Fibroblast of mammary gland (primary cell): Measurements from ENCODE around the gene DTX3L.

Experiments used
- DNase-seq: peaks from one replicate; pipeline ENCODE4 v3.0.0-alpha.2; 2010; ENCODE audit warnings: low read depth
- H3K4me3 ChIP-seq: 2 replicates; pipeline ENCODE4 v1.5.1; 2011; ENCODE audit warnings: low read depth, mild to moderate bottlenecking, low read length, moderate library complexity; ENCODE audit not compliant: control insufficient read depth
- TF ChIP-seq, protein P1 (sequence below): conservative IDR thresholded peaks from 2 replicates; pipeline ENCODE4 v1.5.1; 2011; ENCODE audit warnings: low read depth, low read length, inconsistent platforms; ENCODE audit not compliant: control insufficient read depth, insufficient read depth

Gene DTX3L

GRCh38 chr3:122594025-122594424, 29.9 kb downstream of the DTX3L start:
- H3K4me3 ChIP-seq: no peak overlapping the region
- TF ChIP-seq, protein P1, sequence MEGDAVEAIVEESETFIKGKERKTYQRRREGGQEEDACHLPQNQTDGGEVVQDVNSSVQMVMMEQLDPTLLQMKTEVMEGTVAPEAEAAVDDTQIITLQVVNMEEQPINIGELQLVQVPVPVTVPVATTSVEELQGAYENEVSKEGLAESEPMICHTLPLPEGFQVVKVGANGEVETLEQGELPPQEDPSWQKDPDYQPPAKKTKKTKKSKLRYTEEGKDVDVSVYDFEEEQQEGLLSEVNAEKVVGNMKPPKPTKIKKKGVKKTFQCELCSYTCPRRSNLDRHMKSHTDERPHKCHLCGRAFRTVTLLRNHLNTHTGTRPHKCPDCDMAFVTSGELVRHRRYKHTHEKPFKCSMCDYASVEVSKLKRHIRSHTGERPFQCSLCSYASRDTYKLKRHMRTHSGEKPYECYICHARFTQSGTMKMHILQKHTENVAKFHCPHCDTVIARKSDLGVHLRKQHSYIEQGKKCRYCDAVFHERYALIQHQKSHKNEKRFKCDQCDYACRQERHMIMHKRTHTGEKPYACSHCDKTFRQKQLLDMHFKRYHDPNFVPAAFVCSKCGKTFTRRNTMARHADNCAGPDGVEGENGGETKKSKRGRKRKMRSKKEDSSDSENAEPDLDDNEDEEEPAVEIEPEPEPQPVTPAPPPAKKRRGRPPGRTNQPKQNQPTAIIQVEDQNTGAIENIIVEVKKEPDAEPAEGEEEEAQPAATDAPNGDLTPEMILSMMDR: no peak
- no peak for DNase-seq

DNA sequence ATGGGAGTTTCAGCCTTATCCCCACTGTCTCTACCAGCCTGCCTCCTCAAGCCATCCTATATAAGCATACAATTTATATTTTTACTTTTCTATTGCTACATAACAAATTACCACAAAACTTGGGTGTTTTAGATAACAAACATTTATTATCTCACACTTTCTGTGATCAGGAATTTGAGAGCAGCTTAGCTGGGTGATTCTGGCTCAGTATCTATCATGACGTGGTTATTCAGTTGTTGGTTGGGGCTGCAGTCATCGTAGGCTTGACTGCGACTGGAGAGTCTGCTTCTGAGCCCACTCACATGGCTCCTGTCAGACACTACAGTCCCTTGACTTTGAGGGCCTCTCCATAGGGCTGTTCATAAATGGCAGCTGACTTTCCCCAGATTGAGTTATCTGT, 34.0 kb downstream of the DTX3L start:
- no peak for DNase-seq
- H3K4me3 ChIP-seq: no peak overlapping the region

GRCh38 chr3:122598556-122598955, 34.4 kb downstream of the DTX3L start:
- TF ChIP-seq, protein P1: no peak
- DNase-seq: no peak
- H3K4me3 ChIP-seq: no peak overlapping the region

More for the DNA sequence above, 34.0 kb downstream of the DTX3L start:
- TF ChIP-seq, protein P1: no peak

GRCh38 chr3:122602011-122602710, 38.0 kb downstream of the DTX3L start:
- TF ChIP-seq, protein P1: no peak
- DNase-seq: no peak

GRCh38 chr3:122603056-122603455, 38.9 kb downstream of the DTX3L start:
- TF ChIP-seq, protein P1: no peak
- H3K4me3 ChIP-seq: no peak overlapping the region
- no peak for DNase-seq

More at GRCh38 chr3:122602011-122602710, 38.0 kb downstream of the DTX3L start:
- H3K4me3 ChIP-seq: no peak overlapping the region

GRCh38 chr3:122606330-122606729, 42.2 kb downstream of the DTX3L start:
- no peak overlapping the region for H3K4me3 ChIP-seq
- TF ChIP-seq, protein P1: no peak
- no peak for DNase-seq
